ENCODE data around the gene RHOBTB1. TPM values are rescaled to one million over a fixed set of nuclear protein-coding genes. Genes with fewer than 3 reads are reported as not detected.

RHOBTB1 gene
- total and polyA plus RNA-seq, 9 of the 15 experiments (the other 6 are each of a cell fraction or from before 2014, with no cell fraction given): 1.7 to 11.7 (median 9.3) TPM

DNA sequence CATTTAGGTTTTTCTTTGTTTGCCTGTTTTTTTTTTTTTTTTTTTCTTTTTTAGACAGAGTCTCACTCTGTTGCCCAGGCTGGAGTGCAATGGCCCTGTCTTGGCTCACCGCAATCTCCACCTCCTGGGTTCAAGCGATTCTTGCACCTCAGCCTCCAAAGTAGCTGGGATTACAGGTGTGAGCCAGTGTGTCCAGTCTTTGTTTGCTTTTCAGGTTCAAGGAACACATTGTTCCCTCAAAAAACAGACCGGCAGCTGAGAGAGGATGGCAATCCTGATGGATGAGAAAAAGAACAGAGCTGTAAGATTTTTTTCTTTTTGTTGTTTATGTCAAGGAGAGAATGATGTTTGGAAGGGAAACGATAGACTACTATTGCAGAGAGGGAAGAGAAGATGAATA is 23.3 kb upstream of the RHOBTB1 start:
- Histone ChIP-seq H2AFZ (ENCODE audit: low read depth, low read length) (peak overlapping the region; percentile 17; the same call in 1 of the 2 replicates), H4K20me1 (replicated peaks; ENCODE audit: control insufficient read depth, insufficient read depth, low read length) (no peaks in the 10 kb centered on the region), H3K4me2 (ENCODE audit: insufficient read depth, low read length) (no peak overlapping the region), H3K36me3 (ENCODE audit: control insufficient read depth, insufficient read depth, low read length) (no peaks in the 10 kb centered on the region), H3K27me3 (ENCODE audit: control insufficient read depth in 2 of 2, insufficient read depth in 2 of 2, low read length in 2 of 2) (no peaks in the 10 kb centered on the region), H3K9me3 (replicated peaks; ENCODE audit: control insufficient read depth, insufficient read depth, low read depth, low read length) (no peaks in the 10 kb centered on the region), H3K9me1 (ENCODE audit: control insufficient read depth, insufficient read depth, low read length) (no peaks in the 10 kb centered on the region), H3K4me1 (replicated peaks in 1 of 2; ENCODE audit: control insufficient read depth in 2 of 2, insufficient read depth in 2 of 2, low read length in 2 of 2) (peaks cover 3 to 24% of the 10 kb centered on the region in 2 experiments; a peak in 4 of 5 replicates), H3K9ac (ENCODE audit: insufficient read depth in 1 of 2, low read depth in 2 of 2, low read length in 2 of 2) (no peak overlapping the region), H3K79me2 (ENCODE audit: control insufficient read depth, insufficient read depth, low read length) (no peaks in the 10 kb centered on the region), H3K4me3 (no peak overlapping the region), H3K27ac (ENCODE audit: extremely low read depth, low read depth, low read length) (no peak overlapping the region)
- ChIA-PET POLR2A (interaction anchor here (1.5 kb wide), 1 partner anchor 24 kb away, joined by 3 read pairs; the partner anchor contains the start of gene RHOBTB1), CTCF (ENCODE audit: low intra/inter-chr PET ratio) (no interaction called here)
- in situ Hi-C loops (cut with MboI): loop anchor here (10.0 kb wide), 1 partner anchor 152 kb away; no protein-coding TSS in a partner anchor
- FAIRE-seq (no peak), ATAC-seq (no peak), DNase-seq (ENCODE audit: extremely low read depth in 1 of 4, low spot score in 3 of 4) (no peak)
- WGBS (ENCODE audit: insufficient coverage, low coverage, missing lambda C conversion rate): 68% methylated on average over 4 of the region's 4 CpGs
- intact Hi-C loops (cut with micrococcal nuclease): loop anchor here (5.0 kb wide), 1 partner anchor 315 kb away; no protein-coding TSS in a partner anchor
- BruUV-seq (replicated peaks): no TSS peak
- TF ChIP-seq EP300 (IDR thresholded peaks at IDR 0.05; ENCODE audit: low read length) (no peak), HMGN3 (IDR thresholded peaks at IDR 0.05; ENCODE audit: borderline replicate concordance, extremely low read depth, insufficient read length, low read depth, low read length) (no peak), POLR2H (tag; IDR thresholded peaks at IDR 0.05; ENCODE audit: low read depth) (no peak), POLR2G (IDR thresholded peaks at IDR 0.05; ENCODE audit: low read depth, low read length) (no peak), KLF13 (tag; IDR thresholded peaks at IDR 0.05; ENCODE audit: borderline replicate concordance, low read depth) (no peak), SMARCB1 (IDR thresholded peaks at IDR 0.05; ENCODE audit: insufficient read length, low read depth) (no peak), ZNF76 (CRISPR knock-in tag; IDR thresholded peaks at IDR 0.05; ENCODE audit: borderline replicate concordance) (no peak), ZNF707 (CRISPR knock-in tag; conservative IDR thresholded peaks at IDR 0.05) (no peak), MEF2A (IDR thresholded peaks at IDR 0.05; ENCODE audit: control insufficient read depth, low read depth, low read length) (no peak)
- TF ChIP-seq, protein P1, sequence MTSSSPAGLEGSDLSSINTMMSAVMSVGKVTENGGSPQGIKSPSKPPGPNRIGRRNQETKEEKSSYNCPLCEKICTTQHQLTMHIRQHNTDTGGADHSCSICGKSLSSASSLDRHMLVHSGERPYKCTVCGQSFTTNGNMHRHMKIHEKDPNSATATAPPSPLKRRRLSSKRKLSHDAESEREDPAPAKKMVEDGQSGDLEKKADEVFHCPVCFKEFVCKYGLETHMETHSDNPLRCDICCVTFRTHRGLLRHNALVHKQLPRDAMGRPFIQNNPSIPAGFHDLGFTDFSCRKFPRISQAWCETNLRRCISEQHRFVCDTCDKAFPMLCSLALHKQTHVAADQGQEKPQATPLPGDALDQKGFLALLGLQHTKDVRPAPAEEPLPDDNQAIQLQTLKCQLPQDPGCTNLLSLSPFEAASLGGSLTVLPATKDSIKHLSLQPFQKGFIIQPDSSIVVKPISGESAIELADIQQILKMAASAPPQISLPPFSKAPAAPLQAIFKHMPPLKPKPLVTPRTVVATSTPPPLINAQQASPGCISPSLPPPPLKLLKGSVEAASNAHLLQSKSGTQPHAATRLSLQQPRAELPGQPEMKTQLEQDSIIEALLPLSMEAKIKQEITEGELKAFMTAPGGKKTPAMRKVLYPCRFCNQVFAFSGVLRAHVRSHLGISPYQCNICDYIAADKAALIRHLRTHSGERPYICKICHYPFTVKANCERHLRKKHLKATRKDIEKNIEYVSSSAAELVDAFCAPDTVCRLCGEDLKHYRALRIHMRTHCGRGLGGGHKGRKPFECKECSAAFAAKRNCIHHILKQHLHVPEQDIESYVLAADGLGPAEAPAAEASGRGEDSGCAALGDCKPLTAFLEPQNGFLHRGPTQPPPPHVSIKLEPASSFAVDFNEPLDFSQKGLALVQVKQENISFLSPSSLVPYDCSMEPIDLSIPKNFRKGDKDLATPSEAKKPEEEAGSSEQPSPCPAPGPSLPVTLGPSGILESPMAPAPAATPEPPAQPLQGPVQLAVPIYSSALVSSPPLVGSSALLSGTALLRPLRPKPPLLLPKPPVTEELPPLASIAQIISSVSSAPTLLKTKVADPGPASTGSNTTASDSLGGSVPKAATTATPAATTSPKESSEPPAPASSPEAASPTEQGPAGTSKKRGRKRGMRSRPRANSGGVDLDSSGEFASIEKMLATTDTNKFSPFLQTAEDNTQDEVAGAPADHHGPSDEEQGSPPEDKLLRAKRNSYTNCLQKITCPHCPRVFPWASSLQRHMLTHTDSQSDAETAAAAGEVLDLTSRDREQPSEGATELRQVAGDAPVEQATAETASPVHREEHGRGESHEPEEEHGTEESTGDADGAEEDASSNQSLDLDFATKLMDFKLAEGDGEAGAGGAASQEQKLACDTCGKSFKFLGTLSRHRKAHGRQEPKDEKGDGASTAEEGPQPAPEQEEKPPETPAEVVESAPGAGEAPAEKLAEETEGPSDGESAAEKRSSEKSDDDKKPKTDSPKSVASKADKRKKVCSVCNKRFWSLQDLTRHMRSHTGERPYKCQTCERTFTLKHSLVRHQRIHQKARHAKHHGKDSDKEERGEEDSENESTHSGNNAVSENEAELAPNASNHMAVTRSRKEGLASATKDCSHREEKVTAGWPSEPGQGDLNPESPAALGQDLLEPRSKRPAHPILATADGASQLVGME (CRISPR knock-in tag; IDR thresholded peaks at IDR 0.05): no peak
- TF ChIP-seq, protein P2, sequence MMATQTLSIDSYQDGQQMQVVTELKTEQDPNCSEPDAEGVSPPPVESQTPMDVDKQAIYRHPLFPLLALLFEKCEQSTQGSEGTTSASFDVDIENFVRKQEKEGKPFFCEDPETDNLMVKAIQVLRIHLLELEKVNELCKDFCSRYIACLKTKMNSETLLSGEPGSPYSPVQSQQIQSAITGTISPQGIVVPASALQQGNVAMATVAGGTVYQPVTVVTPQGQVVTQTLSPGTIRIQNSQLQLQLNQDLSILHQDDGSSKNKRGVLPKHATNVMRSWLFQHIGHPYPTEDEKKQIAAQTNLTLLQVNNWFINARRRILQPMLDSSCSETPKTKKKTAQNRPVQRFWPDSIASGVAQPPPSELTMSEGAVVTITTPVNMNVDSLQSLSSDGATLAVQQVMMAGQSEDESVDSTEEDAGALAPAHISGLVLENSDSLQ (IDR thresholded peaks at IDR 0.05): no peak

Measured in K562 (cell line).